Measurements from ENCODE around the gene PITX1.

DNA sequence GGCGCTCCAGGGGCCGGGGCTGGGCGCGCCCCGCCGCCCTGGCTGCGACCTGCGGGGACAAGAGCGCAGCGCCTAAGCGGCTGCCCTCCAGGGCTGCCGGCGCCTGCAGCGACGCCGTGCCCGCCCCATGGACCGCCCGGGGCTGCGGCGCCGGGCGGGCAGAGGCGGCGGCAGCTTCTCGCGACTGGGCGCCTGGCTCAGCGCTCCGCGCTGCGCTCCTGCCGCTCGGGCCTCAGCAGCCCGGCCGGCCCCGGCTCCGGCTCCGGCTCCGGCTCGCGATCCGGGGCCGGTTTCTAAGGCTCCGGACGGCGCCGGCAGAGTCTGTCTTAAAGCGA is at the start of gene PITX1:
- no peak for TF ChIP-seq CTCF (IDR thresholded peaks at IDR 0.05; ENCODE audit: low read length)
- no peak for TF ChIP-seq EZH2 (IDR thresholded peaks at IDR 0.05; ENCODE audit: borderline replicate concordance, low read length)
